HG03354 (cell line): Measurements from ENCODE around the gene ULK4.
"Not testable (repeated sequence)": the region's sequence is repeated elsewhere in the genome, so short reads cannot be mapped to it uniquely, and the experiment has no call there.

Source experiments
- ATAC-seq: cut with Tn5 transposase; IDR thresholded peaks from one replicate; pipeline ENCODE4 v1.9.1; 2021; ENCODE audit warnings: mild to moderate bottlenecking; ENCODE audit not compliant: unreplicated experiment, poor library complexity, severe bottlenecking

ULK4 gene

GRCh38 chr3:41808152-41808551, 153.8 kb downstream of the ULK4 start:
- ATAC-seq, result no peak

GRCh38 chr3:41794748-41795589, 166.9 kb downstream of the ULK4 start:
- ATAC-seq, result no peak

- no peak for ATAC-seq
These were observed 169.1 kb downstream of the ULK4 start for GRCh38 chr3:41792806-41793205.

GRCh38 chr3:41769106-41769505, 192.8 kb downstream of the ULK4 start:
- no peak for ATAC-seq

- no peak for ATAC-seq
These were observed 193.5 kb downstream of the ULK4 start for GRCh38 chr3:41768363-41768762.

GRCh38 chr3:41762867-41763266, 199.0 kb downstream of the ULK4 start:
- not testable (repeated sequence) for ATAC-seq

DNA sequence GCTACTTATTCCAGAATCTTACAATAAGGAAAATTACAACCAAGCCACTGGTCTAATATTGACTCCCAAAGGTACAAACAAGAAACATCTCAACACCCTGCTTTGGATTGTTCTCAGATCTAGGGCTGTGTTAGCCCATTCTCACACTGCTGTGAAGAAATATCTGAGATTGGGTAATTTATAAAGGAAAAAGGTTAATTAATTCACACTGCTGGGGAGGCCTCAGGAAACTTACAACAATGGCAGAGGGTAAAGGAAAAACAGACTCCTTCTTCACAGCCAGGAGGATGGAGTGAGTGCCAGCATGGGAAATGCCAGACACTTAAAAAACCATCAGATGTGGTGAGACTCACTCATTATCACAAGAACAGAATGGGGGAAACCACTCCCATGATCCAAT, 208.3 kb downstream of the ULK4 start:
- no peak for ATAC-seq

DNA sequence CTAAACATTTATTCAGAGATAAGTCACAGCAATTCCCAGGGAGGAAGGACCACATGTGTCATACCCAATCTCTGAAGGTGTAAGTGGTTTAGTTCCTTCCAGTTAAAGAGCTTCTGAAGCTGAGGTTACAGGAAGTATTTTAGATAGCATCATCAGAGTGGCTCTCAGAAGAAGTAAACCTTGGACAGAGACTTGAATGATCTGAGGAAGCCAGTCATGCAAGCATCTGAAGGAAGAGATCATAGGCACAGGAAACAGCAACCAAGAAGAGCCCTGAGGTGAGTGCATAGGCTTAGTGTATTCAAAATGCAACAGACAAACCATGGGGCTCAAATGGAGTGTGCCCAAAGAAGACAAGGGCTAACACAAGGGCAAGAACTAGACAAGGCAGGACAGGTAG, 210.3 kb downstream of the ULK4 start:
- no peak for ATAC-seq

DNA sequence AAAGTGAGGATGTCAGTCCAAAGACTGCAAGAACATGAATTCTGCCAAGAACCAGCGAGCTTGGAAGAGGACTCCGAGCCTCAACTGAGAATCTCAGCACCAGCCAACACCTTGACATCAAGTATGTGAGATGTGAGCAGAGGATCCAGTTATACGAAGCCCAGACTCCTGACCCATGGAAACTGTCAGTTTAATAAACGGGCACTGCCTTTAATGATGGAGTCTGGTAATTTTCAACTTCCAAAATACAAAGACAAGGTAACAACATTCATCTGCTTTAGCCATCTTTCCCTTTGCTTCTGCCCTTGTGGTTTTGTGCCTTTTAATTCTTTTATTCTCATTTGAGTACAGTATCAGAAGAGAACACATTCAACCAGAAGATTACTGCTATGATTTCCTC, 211.9 kb downstream of the ULK4 start:
- ATAC-seq, result no peak

DNA sequence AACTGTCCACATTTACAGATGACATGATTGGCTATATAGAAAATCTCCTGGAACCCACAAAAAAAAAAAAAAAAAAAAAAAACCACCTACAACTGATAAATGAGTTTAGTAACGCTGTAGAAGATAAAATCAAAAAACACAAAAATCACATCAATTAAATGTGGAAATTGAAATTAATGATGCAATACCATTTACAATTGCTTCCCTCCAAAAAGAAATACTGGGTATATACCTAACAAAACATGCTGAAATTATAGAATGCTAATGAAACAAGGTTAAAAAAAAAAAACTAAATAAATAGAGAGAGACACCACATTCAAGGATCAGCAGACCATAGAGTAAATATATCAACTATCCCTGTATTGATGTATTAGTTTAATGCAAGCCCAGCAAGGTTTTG, 215.7 kb downstream of the ULK4 start:
- ATAC-seq, result no peak

DNA sequence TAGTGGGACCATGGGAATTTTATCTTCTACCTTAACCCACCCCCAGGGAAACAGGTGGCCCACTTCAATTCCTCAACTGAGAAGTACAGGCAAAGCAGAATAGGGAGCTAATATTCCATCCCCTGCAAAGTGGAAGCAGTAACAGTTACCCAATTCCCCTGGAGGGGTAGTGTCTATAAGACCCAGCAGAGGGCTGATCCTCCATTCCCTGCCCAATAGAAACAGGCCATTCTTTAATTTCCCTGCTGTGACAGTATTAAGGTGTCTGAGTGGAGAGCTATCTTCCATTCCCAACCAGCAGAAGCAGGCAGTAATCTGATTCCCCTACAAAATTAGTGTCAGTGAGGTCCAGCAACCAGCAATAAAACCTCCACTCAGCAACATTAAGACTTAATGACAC, 219.8 kb downstream of the ULK4 start:
- no peak for ATAC-seq

GRCh38 chr3:41740374-41740886, 221.5 kb downstream of the ULK4 start:
- no peak for ATAC-seq

- no peak for ATAC-seq
These were observed 235.0 kb downstream of the ULK4 start for GRCh38 chr3:41726891-41727290.

DNA sequence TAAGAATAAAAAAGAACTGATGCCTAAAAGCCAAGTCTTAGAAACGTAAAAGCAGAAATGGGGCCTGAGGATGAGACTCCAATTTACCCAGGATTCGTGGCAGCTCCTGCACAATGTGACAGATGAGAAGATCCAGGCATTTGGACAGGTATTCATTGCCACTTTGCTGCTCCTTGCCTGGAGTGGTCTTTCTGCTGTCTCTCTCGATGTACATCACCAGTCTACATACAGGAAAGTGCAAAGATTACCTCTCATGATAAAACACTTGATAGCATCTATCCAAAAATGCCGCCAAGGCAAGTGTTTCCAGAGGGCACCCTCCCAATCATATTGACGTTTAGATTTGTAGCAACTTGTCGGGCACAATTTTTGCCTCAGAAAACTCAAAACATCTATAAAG, 244.3 kb downstream of the ULK4 start:
- no peak for ATAC-seq

DNA sequence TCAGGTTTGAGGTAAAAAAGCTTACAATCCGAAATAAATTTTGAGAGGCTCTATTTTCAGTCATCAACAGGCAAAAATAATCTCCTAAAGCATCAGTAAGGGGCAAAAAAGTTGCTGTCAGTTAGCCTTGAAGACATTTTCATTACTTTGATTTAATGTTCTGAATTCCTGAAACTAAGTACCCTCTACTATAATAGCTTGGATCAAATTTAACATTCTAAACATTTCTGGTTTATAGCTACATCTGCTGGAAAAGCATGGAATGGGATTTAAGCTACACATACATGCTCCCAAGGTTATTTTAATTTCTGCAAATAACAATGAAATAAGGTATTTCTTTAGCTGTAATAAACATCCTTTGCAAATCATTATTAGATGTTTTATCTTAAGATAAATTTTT, 245.4 kb downstream of the ULK4 start:
- ATAC-seq, result no peak

GRCh38 chr3:41715376-41715775, 246.5 kb downstream of the ULK4 start:
- no peak for ATAC-seq

DNA sequence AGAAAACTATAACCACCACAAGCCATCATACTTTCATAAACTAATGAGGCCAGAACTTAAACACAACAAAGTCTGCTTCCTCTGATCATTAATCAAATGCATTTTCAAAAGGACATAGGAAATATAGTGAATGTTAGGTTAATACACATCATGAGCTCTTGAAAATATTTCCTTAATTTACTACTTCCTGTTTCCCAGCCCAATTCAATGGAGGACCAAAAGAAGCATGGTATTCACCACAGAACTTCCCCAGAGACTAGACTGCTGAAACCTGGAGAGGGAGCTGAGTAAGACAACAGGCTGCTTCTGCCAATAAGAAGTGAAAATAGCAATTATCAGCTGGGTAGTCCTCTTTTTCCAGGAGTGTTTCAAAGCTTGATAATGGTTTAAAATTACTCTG, 250.3 kb downstream of the ULK4 start:
- ATAC-seq, result no peak

GRCh38 chr3:41710646-41711388, 251.1 kb downstream of the ULK4 start:
- no peak for ATAC-seq

- ATAC-seq, result not testable (repeated sequence)
These were observed 252.7 kb downstream of the ULK4 start for GRCh38 chr3:41709213-41709612.

DNA sequence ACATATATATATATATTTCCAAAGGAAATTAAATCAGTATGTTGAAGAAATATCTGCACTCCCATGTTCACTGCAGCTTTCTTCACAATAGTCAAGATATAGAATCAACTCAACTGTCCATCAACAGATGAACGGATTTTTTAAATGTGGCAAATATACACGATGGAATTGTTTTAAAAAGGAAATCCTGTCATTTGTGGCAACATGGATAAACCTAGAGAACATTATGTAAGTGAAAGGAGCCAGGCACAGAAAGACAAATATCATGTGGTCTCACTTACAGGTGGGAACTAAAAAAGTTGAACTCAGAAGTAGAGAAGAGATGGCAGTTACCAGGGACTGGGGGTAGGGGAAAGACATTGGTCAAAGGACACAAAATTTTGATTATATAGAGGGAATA, 253.7 kb downstream of the ULK4 start:
- no peak for ATAC-seq

DNA sequence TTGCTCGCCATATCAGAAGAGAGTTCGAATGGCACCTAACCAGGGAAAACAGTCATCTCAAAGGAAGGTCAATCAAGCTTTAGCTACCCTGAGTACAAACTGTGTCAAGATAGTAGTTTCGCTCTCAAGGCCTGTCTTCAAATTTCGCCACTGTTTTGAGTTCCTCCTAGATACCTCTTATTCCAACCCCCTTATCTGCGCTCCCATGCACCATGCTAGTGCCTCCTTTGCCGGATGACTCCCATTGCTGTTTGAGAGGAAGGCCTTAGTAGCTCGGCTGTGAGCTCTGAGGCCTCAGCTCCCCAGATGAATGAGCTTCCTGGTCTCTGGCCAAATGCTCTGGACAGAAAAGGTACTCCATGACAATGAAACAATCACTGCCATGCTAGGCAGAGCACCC, 256.0 kb downstream of the ULK4 start:
- no peak for ATAC-seq
